H9 (cell line): Measurements from ENCODE around the gene ATRN. TPM values are rescaled to one million over a fixed set of nuclear protein-coding genes. Genes with fewer than 3 reads are reported as not detected.
A peak's percentile ranks its signal among the peaks of the same experiment; 100 is the strongest.

Experiments
- DNase-seq: peaks from one replicate; pipeline ENCODE4 v3.0.0-alpha.2; 2017
- H2AFZ ChIP-seq: one replicate; pipeline ENCODE4 v1.6.1; 2013; ENCODE audit warnings: mild to moderate bottlenecking, low read length, control low read depth, moderate library complexity
- H2AK5ac ChIP-seq: 2 replicates; pipeline ENCODE4 v1.6.1; 2013; ENCODE audit warnings: low read length, control low read depth, mixed read lengths; ENCODE audit not compliant: insufficient read length
- H2BK120ac ChIP-seq: one replicate; pipeline ENCODE4 v1.6.1; 2013; ENCODE audit warnings: low read depth, mild to moderate bottlenecking, low read length, control low read depth, inconsistent platforms; ENCODE audit not compliant: poor library complexity, severe bottlenecking
- H2BK12ac ChIP-seq: 2 replicates; pipeline ENCODE4 v1.6.1; 2013; ENCODE audit warnings: low read length, control low read depth, mixed read lengths, low read depth; ENCODE audit not compliant: insufficient read length
- H2BK15ac ChIP-seq: 2 replicates; pipeline ENCODE4 v1.6.1; 2013; ENCODE audit warnings: low read depth, low read length, control low read depth
- H2BK20ac ChIP-seq: one replicate; pipeline ENCODE4 v1.6.1; 2013; ENCODE audit warnings: low read depth, mild to moderate bottlenecking, low read length, control low read depth, inconsistent platforms; ENCODE audit not compliant: poor library complexity, severe bottlenecking
- H2BK5ac ChIP-seq: 2 replicates; pipeline ENCODE4 v1.6.1; 2013; ENCODE audit warnings: low read length, control low read depth, mixed read lengths; ENCODE audit not compliant: insufficient read length
- H3K14ac ChIP-seq: 2 replicates; pipeline ENCODE4 v1.6.1; 2013; ENCODE audit warnings: low read length, control low read depth; ENCODE audit not compliant: insufficient read depth
- H3K18ac ChIP-seq: 2 replicates; pipeline ENCODE4 v1.6.1; 2013; ENCODE audit warnings: low read depth, mild to moderate bottlenecking, mixed read lengths, low read length, control low read depth; ENCODE audit not compliant: insufficient read length
- H3K23ac ChIP-seq: 2 replicates; pipeline ENCODE4 v1.6.1; 2013; ENCODE audit warnings: low read length, control low read depth, mixed read lengths, low read depth; ENCODE audit not compliant: insufficient read length
- H3K23me2 ChIP-seq: 2 replicates; pipeline ENCODE4 v1.6.1; 2013; ENCODE audit warnings: low read depth, mild to moderate bottlenecking, mixed read lengths, low read length, control low read depth; ENCODE audit not compliant: insufficient read length, poor library complexity, severe bottlenecking
- H3K27ac ChIP-seq: 2 replicates; pipeline ENCODE4 v1.5.1; 2013; ENCODE audit warnings: low read length, control low read depth, mixed read lengths, low read depth; ENCODE audit not compliant: insufficient read length
- H3K27me3 ChIP-seq: 2 replicates; pipeline ENCODE4 v1.6.1; 2013; ENCODE audit warnings: low read length, control low read depth, inconsistent platforms; ENCODE audit not compliant: insufficient read depth
- H3K4ac ChIP-seq: 2 replicates; pipeline ENCODE4 v1.6.1; 2013; ENCODE audit warnings: low read depth, mild to moderate bottlenecking, control low read depth, inconsistent platforms, low read length, moderate library complexity
- H3K4me1 ChIP-seq: 2 replicates; pipeline ENCODE4 v1.6.1; 2013; ENCODE audit warnings: low read length, control low read depth, inconsistent platforms; ENCODE audit not compliant: insufficient read depth
- H3K4me2 ChIP-seq: 2 replicates; pipeline ENCODE4 v1.6.1; 2013; ENCODE audit warnings: low read length, control low read depth, mixed read lengths; ENCODE audit not compliant: insufficient read length, insufficient read depth
- H3K56ac ChIP-seq: 2 replicates; pipeline ENCODE4 v1.6.1; 2013; ENCODE audit warnings: low read depth, mild to moderate bottlenecking, mixed read lengths, low read length, control low read depth; ENCODE audit not compliant: insufficient read length
- H3K79me1 ChIP-seq: 2 replicates; pipeline ENCODE4 v1.6.1; 2013; ENCODE audit warnings: low read depth, mild to moderate bottlenecking, moderate library complexity, low read length, control low read depth, inconsistent platforms; ENCODE audit not compliant: insufficient read depth, poor library complexity, severe bottlenecking
- H3K79me2 ChIP-seq: 2 replicates; pipeline ENCODE4 v1.6.1; 2013; ENCODE audit warnings: low read length, control low read depth, inconsistent platforms; ENCODE audit not compliant: insufficient read depth
- H3K9ac ChIP-seq: 2 replicates; pipeline ENCODE4 v1.6.1; 2013; ENCODE audit warnings: low read length, control low read depth, mixed read lengths; ENCODE audit not compliant: insufficient read length; ENCODE audit errors: extremely low read depth
- H3K9me3 ChIP-seq: one replicate; pipeline ENCODE4 v1.6.1; 2013; ENCODE audit warnings: low read depth, low read length, inconsistent platforms; ENCODE audit not compliant: control insufficient read depth
- H3T11ph ChIP-seq: one replicate; pipeline ENCODE4 v1.6.1; 2013; ENCODE audit warnings: mild to moderate bottlenecking, low read length, control low read depth, inconsistent platforms
- H4K20me1 ChIP-seq: one replicate; pipeline ENCODE4 v1.6.1; 2013; ENCODE audit not compliant: control insufficient read depth, insufficient read length, insufficient read depth
- H4K5ac ChIP-seq: 2 replicates; pipeline ENCODE4 v1.6.1; 2013; ENCODE audit warnings: low read depth, mild to moderate bottlenecking, mixed read lengths, low read length, control low read depth; ENCODE audit not compliant: insufficient read length
- H4K8ac ChIP-seq: replicated peaks from 2 replicates; pipeline ENCODE4 v1.6.1; 2013; ENCODE audit warnings: low read length, control low read depth, mixed read lengths, low read depth; ENCODE audit not compliant: insufficient read length
- H4K91ac ChIP-seq: 2 replicates; pipeline ENCODE4 v1.6.1; 2013; ENCODE audit warnings: low read depth, mild to moderate bottlenecking, moderate library complexity, mixed read lengths, low read length, control low read depth; ENCODE audit not compliant: insufficient read length
- H3K27ac Mint-ChIP-seq, 3 experiments: 2 replicates in 2 of 3; 3 replicates in 1 of 3; pipeline ENCODE4 v1.8.0; 2020 to 2021; ENCODE audit warnings: mixed read lengths in 3 of 3, mild to moderate bottlenecking in 1 of 3, moderate library complexity in 1 of 3
- H3K27me3 Mint-ChIP-seq: 2 replicates; pipeline ENCODE4 v1.8.0; 2021; ENCODE audit warnings: low read depth, mild to moderate bottlenecking, moderate library complexity, mixed read lengths
- H3K36me3 Mint-ChIP-seq, 3 experiments: 2 replicates in 2 of 3; 3 replicates in 1 of 3; pipeline ENCODE4 v1.8.0; 2020 to 2021; ENCODE audit warnings: low read depth in 3 of 3, mixed read lengths in 3 of 3; ENCODE audit not compliant: insufficient read depth in 1 of 3
- H3K4me1 Mint-ChIP-seq, 2 experiments: 2 replicates each; pipeline ENCODE4 v1.8.0; 2020; ENCODE audit warnings: mixed read lengths in 2 of 2
- H3K4me3 Mint-ChIP-seq, 2 experiments: 2 replicates in 1 of 2; 3 replicates in 1 of 2; pipeline ENCODE4 v1.8.0; 2020 to 2021; ENCODE audit warnings: mild to moderate bottlenecking in 2 of 2, mixed read lengths in 2 of 2, moderate library complexity in 1 of 2
- H3K9me3 Mint-ChIP-seq, 2 experiments: 2 replicates in 1 of 2; 3 replicates in 1 of 2; pipeline ENCODE4 v1.8.0; 2020; ENCODE audit warnings: mild to moderate bottlenecking in 2 of 2, mixed read lengths in 2 of 2, moderate library complexity in 1 of 2
- WGBS: extraction: QIAGEN DNeasy Blood & Tissue Kit; methylation state at CpG from one replicate; pipeline ENCODE4 v1.1.7; 2013; ENCODE audit warnings: missing lambda C conversion rate, low lambda C conversion rate, mixed read lengths; ENCODE audit not compliant: insufficient read length; ENCODE audit errors: extremely low coverage; 5-methylcytosine and 5-hydroxymethylcytosine counted together
- total RNA-seq: library from RNA; stranded (reverse); gene quantifications from 2 replicates; pipeline ENCODE4 v1.2.1, GENCODE V29; 2021
- TF ChIP-seq, protein P1 (sequence below): fragments of 200-600 bp; sonication (generic); conservative IDR thresholded peaks from 3 replicates; pipeline ENCODE4 v1.8.0; 2021; ENCODE audit warnings: antibody characterized with exemption, mild to moderate bottlenecking

Gene ATRN
- total RNA-seq, 1 experiment from 2014 or later: 23.1 TPM

DNA sequence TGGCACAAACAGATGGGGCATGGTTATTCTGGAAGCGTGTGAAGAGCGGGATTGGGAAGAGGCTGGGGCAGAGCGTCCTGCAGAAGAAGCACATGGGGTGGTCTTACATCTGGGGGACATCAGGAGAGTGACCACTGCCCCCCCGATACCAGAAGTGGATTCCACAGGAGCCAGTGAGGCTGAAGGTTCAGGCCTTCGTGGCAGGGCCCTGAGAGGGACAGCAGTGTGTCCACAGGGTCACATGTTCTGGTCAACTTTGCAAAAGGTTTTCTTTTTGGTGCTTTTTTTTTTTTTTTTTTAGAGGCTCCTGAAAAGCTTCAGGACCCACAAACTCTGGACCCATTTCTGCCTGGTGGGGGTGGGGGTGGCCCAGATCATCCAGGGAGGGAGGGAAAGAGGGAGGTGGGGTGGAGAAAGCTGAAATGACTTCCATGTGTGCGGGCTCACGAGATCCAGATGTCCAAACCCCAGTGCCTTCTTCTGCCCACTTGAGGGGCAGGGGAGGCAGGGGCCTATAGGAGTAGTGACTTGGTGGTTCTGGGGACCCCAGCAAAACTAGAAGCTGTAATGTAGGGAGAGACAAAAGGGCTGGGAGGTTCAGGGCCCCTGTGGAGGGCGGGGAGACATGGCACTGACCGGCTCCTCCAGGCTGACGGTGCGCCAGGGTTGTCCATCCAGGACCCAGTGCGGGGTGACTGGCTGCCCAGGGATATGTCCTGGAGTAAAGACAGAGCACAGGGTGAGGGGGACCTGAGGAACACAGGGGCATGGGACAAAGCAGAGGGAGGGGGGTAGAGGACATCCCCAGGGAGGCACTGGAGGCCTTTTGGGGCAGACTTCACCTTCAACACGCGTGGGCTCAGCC lies 208.3 kb downstream of the ATRN start:
- Mint-ChIP-seq H3K4me3 (peak overlapping the region in 1 of 2 experiments; percentile 58; a peak in 1 of 5 replicates), H3K9me3 (no peaks in the 10 kb centered on the region; a peak in 1 of 5 replicates), H3K27me3 (peaks cover 50% of the 10 kb centered on the region), H3K4me1 (peaks cover 16 to 29% of the 10 kb centered on the region in 2 experiments), H3K27ac (no peak overlapping the region), H3K36me3 (no peaks in the 10 kb centered on the region)
- Histone ChIP-seq H2BK5ac (no peak overlapping the region), H4K91ac (no peak overlapping the region), H3K14ac (no peak overlapping the region), H2BK12ac (no peak overlapping the region), H2BK20ac (no peak overlapping the region), H3K4me1 (no peaks in the 10 kb centered on the region; the same call in 1 of the 2 replicates), H3K79me2 (no peaks in the 10 kb centered on the region), H3K18ac (no peak overlapping the region), H3K4me2 (no peak overlapping the region), H3K9ac (no peak overlapping the region), H3K9me3 (no peaks in the 10 kb centered on the region), H3K56ac (no peak overlapping the region), H4K5ac (no peak overlapping the region), H3K23me2 (peaks cover 13% of the 10 kb centered on the region), H3K27me3 (no peaks in the 10 kb centered on the region; the same call in 1 of the 2 replicates), H2BK15ac (no peak overlapping the region), H3K4ac (no peak overlapping the region), H3K27ac (no peak overlapping the region), H3K79me1 (no peaks in the 10 kb centered on the region), H2AK5ac (no peak overlapping the region), H4K20me1 (no peaks in the 10 kb centered on the region), H2BK120ac (no peak overlapping the region), H3K23ac (no peak overlapping the region), H3T11ph (no peak overlapping the region), H4K8ac (no peak overlapping the region), H2AFZ (no peak overlapping the region)
- DNase-seq: no peak
- TF ChIP-seq, protein P1, sequence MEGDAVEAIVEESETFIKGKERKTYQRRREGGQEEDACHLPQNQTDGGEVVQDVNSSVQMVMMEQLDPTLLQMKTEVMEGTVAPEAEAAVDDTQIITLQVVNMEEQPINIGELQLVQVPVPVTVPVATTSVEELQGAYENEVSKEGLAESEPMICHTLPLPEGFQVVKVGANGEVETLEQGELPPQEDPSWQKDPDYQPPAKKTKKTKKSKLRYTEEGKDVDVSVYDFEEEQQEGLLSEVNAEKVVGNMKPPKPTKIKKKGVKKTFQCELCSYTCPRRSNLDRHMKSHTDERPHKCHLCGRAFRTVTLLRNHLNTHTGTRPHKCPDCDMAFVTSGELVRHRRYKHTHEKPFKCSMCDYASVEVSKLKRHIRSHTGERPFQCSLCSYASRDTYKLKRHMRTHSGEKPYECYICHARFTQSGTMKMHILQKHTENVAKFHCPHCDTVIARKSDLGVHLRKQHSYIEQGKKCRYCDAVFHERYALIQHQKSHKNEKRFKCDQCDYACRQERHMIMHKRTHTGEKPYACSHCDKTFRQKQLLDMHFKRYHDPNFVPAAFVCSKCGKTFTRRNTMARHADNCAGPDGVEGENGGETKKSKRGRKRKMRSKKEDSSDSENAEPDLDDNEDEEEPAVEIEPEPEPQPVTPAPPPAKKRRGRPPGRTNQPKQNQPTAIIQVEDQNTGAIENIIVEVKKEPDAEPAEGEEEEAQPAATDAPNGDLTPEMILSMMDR: no peak
- no CpG with 5 or more reads among the region's 14 CpGs for WGBS
